NOMO-1 (cell line): Measurements from ENCODE around the gene TBC1D2B.
"Not testable (repeated sequence)": the region's sequence is repeated elsewhere in the genome, so short reads cannot be mapped to it uniquely, and the experiment has no call there.

Source experiments
- DNase-seq, 2 experiments: peaks; one replicate each; lab custom pipeline; 2025; ENCODE audit not compliant: unreplicated experiment in 2 of 2; lab: John Stamatoyannopoulos, UW

The TBC1D2B gene

GRCh38 chr15:78007211-78007931 lies 70.1 kb downstream of the TBC1D2B start:
- DNase-seq: no peak

GRCh38 chr15:78006567-78007205 lies 70.8 kb downstream of the TBC1D2B start:
- DNase-seq: no peak

- no peak for DNase-seq
These were observed 72.4 kb downstream of the TBC1D2B start for GRCh38 chr15:78004919-78005634.

- no peak for DNase-seq
These were observed 73.2 kb downstream of the TBC1D2B start for GRCh38 chr15:78004222-78004727.

- no peak for DNase-seq
These were observed 73.9 kb downstream of the TBC1D2B start for GRCh38 chr15:78003539-78004008.

- DNase-seq: no peak
These were observed 74.5 kb downstream of the TBC1D2B start for GRCh38 chr15:78002996-78003395.

GRCh38 chr15:78001656-78002055 lies 75.9 kb downstream of the TBC1D2B start:
- no peak for DNase-seq

- DNase-seq: no peak
These were observed 76.6 kb downstream of the TBC1D2B start for GRCh38 chr15:78000927-78001249.

GRCh38 chr15:78000091-78000926 lies 77.2 kb downstream of the TBC1D2B start:
- DNase-seq: peak; percentile 34 to 61

- DNase-seq: no peak
These were observed 78.0 kb downstream of the TBC1D2B start for GRCh38 chr15:77999486-77999885.

- DNase-seq: no peak
These were observed 78.9 kb downstream of the TBC1D2B start for GRCh38 chr15:77998592-77998991.

GRCh38 chr15:77997761-77998554 lies 79.6 kb downstream of the TBC1D2B start:
- DNase-seq: not testable (repeated sequence)

GRCh38 chr15:77997221-77997620 lies 80.3 kb downstream of the TBC1D2B start:
- not testable (repeated sequence) for DNase-seq

GRCh38 chr15:77996713-77997171 lies 80.8 kb downstream of the TBC1D2B start:
- not testable (repeated sequence) for DNase-seq

- DNase-seq: not testable (repeated sequence)
These were observed 81.3 kb downstream of the TBC1D2B start for GRCh38 chr15:77996226-77996625.

- not testable (repeated sequence) for DNase-seq
These were observed 82.0 kb downstream of the TBC1D2B start for GRCh38 chr15:77995537-77995918.

- not testable (repeated sequence) for DNase-seq
These were observed 82.5 kb downstream of the TBC1D2B start for GRCh38 chr15:77994893-77995536.

- not testable (repeated sequence) for DNase-seq
These were observed 83.4 kb downstream of the TBC1D2B start for GRCh38 chr15:77993970-77994693.
